ENCODE measurements around the gene ARHGAP26. TPM values are rescaled to one million over a fixed set of nuclear protein-coding genes. Genes with fewer than 3 reads are reported as not detected.

The ARHGAP26 gene
- polyA plus RNA-seq, 3 donors, result 26.5 to 56.8 (median 28.7) TPM

DNA sequence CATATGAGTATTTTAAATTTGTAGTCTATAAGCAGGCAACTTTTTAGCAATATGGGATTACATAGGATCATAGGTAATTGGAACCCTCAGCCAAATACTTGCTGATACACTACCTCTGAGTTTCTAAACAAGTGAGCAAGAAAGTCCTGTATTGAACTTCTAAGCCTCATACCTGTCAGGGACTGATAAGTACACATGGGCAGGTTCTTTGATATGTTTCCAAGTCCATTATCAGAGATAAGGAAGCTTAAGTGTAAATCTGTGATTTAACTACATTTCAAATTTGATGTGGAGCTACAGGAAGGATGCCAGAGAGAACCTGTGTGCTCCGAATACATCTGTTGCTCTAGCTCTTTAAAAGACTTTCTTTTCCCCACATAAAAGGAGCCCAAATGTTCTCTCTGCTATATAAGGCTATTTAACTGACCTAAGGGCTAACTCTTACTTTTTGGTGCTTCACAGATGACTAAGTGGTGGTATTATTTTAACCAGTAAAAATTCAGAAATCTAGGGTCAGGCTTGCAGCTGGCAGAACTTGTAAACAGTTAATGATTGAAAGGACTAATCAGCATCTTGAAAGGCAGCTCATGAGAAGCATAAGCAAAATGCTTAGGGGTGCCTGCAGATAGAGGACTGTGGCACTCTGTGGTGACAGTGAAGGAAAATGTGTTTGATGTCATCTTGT is 404.7 kb downstream of the ARHGAP26 start:
- Mint-ChIP-seq H3K36me3 (peaks cover 53 to 57% of the 10 kb centered on the region in 2 donors), H3K4me3 (no peak overlapping the region), H3K4me1 (peaks cover 6% of the 10 kb centered on the region), H3K9me3 (peaks cover 0 to 5% (median 0%) of the 10 kb centered on the region in 7 donors), H3K27me3 (ENCODE audit: low read depth in 3 of 3) (no peaks in the 10 kb centered on the region), H3K27ac (peak overlapping the region in 4 of 7 donors; percentile 19 to 63 (median 34))
- Histone ChIP-seq H3K27ac (ENCODE audit: low read depth in 1 of 2, low read length in 2 of 2) (peak overlapping the region in 1 of 2 donors; percentile 39), H3K36me3 (replicated peaks in 1 of 2; ENCODE audit: control insufficient read depth in 1 of 2, insufficient read depth in 2 of 2, low read length in 2 of 2) (peaks cover 35 to 86% of the 10 kb centered on the region in 2 donors), H3K9me3 (replicated peaks in 1 of 2; ENCODE audit: control insufficient read depth in 1 of 2, insufficient read depth in 1 of 2, low read length in 2 of 2) (no peaks in the 10 kb centered on the region), H3K79me2 (ENCODE audit: insufficient read depth, low read length) (no peaks in the 10 kb centered on the region), H3K27me3 (ENCODE audit: control insufficient read depth in 2 of 2, insufficient read depth in 2 of 2, low read length in 2 of 2) (no peaks in the 10 kb centered on the region), H4K20me1 (ENCODE audit: insufficient read depth, low read length) (peaks cover 77% of the 10 kb centered on the region), H3K4me1 (ENCODE audit: control insufficient read depth in 1 of 2, insufficient read depth in 2 of 2, low read length in 2 of 2) (peaks cover 3 to 4% of the 10 kb centered on the region in 2 donors), H3K4me3 (replicated peaks in 1 of 3; ENCODE audit: low read depth in 2 of 3, low read length in 3 of 3) (no peak overlapping the region), H3K4me2 (replicated peaks; ENCODE audit: extremely low read depth, low read length, poor library complexity, severe bottlenecking) (no peak overlapping the region), H3K9ac (ENCODE audit: insufficient read depth, low read length, poor library complexity, severe bottlenecking) (no peak overlapping the region), H2AFZ (ENCODE audit: insufficient read depth, low read depth, low read length, poor library complexity, severe bottlenecking) (no peak overlapping the region)
- TF ChIP-seq, protein P1, sequence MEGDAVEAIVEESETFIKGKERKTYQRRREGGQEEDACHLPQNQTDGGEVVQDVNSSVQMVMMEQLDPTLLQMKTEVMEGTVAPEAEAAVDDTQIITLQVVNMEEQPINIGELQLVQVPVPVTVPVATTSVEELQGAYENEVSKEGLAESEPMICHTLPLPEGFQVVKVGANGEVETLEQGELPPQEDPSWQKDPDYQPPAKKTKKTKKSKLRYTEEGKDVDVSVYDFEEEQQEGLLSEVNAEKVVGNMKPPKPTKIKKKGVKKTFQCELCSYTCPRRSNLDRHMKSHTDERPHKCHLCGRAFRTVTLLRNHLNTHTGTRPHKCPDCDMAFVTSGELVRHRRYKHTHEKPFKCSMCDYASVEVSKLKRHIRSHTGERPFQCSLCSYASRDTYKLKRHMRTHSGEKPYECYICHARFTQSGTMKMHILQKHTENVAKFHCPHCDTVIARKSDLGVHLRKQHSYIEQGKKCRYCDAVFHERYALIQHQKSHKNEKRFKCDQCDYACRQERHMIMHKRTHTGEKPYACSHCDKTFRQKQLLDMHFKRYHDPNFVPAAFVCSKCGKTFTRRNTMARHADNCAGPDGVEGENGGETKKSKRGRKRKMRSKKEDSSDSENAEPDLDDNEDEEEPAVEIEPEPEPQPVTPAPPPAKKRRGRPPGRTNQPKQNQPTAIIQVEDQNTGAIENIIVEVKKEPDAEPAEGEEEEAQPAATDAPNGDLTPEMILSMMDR (IDR thresholded peaks at IDR 0.05), result no peak
- no CpG with 5 or more reads among the region's 1 CpG for WGBS (ENCODE audit: insufficient coverage)
- intact Hi-C loops (cut with micrococcal nuclease), result no loop called here
- DNase-seq, result no peak

DNA sequence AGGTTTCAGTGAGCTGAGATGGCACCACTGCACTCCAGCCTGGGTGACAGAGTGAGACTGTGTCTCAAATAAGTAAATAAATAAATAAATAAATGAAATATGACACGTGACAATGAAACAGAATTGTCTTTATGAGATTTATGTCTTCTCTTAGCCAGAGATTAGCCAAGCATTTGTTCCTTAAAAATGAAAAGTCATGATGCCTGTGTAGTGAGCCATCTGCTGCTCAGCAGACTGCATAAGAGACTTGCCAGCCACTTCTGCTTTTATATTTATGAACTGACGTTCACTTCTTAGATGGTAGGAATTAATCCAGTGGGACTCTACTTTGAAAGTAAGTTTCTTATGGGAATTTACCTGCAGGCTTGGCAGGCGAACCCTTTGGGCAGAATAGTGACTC is 405.9 kb downstream of the ARHGAP26 start:
- Histone ChIP-seq H3K9ac (ENCODE audit: insufficient read depth, low read length, poor library complexity, severe bottlenecking) (no peak overlapping the region), H3K27me3 (ENCODE audit: control insufficient read depth in 2 of 2, insufficient read depth in 2 of 2, low read length in 2 of 2) (no peaks in the 10 kb centered on the region), H3K4me3 (replicated peaks in 1 of 3; ENCODE audit: low read depth in 2 of 3, low read length in 3 of 3) (no peak overlapping the region), H3K4me2 (replicated peaks; ENCODE audit: extremely low read depth, low read length, poor library complexity, severe bottlenecking) (no peak overlapping the region), H3K27ac (ENCODE audit: low read depth in 1 of 2, low read length in 2 of 2) (peak overlapping the region; percentile 23 to 28), H3K79me2 (ENCODE audit: insufficient read depth, low read length) (no peaks in the 10 kb centered on the region), H3K9me3 (replicated peaks in 1 of 2; ENCODE audit: control insufficient read depth in 1 of 2, insufficient read depth in 1 of 2, low read length in 2 of 2) (no peaks in the 10 kb centered on the region), H3K4me1 (ENCODE audit: control insufficient read depth in 1 of 2, insufficient read depth in 2 of 2, low read length in 2 of 2) (peaks cover 3 to 4% of the 10 kb centered on the region in 2 donors), H3K36me3 (replicated peaks in 1 of 2; ENCODE audit: control insufficient read depth in 1 of 2, insufficient read depth in 2 of 2, low read length in 2 of 2) (peaks cover 29 to 86% of the 10 kb centered on the region in 2 donors), H4K20me1 (ENCODE audit: insufficient read depth, low read length) (peaks cover 76% of the 10 kb centered on the region), H2AFZ (ENCODE audit: insufficient read depth, low read depth, low read length, poor library complexity, severe bottlenecking) (no peak overlapping the region)
- peaks cover 0 to 5% (median 0%) of the 10 kb centered on the region in 7 donors for H3K9me3 Mint-ChIP-seq
- no peaks in the 10 kb centered on the region for H3K27me3 Mint-ChIP-seq (ENCODE audit: low read depth in 3 of 3)
- DNase-seq, result peak; percentile 44 to 65 (median 65)
- TF ChIP-seq, protein P1 (IDR thresholded peaks at IDR 0.05), result peak; percentile 22
- peaks cover 11% of the 10 kb centered on the region for H3K4me1 Mint-ChIP-seq
- peaks cover 55 to 57% of the 10 kb centered on the region in 2 donors for H3K36me3 Mint-ChIP-seq
- H3K27ac Mint-ChIP-seq, result peak overlapping the region; percentile 18 to 85 (median 72)
- no peak overlapping the region for H3K4me3 Mint-ChIP-seq
- intact Hi-C loops (cut with micrococcal nuclease), result no loop called here
- WGBS (ENCODE audit: insufficient coverage), result 33% methylated on average over 1 of the region's 3 CpGs
